Measurements from ENCODE around the gene SLC12A8. TPM values are rescaled to one million over a fixed set of nuclear protein-coding genes. Genes with fewer than 3 reads are reported as not detected.

Gene SLC12A8
- total and polyA plus RNA-seq, 2 of the 13 experiments (the other 11 are each of a cell fraction or from before 2014, with no cell fraction given): 0.44 to 0.71 TPM

GRCh38 chr3:125055331-125055912 is 157.1 kb downstream of the SLC12A8 start (continued):
- no peak for TF ChIP-seq ZNF33A (CRISPR knock-in tag; IDR thresholded peaks at IDR 0.05; ENCODE audit: borderline replicate concordance)

- peak overlapping the region; percentile 79 to 92 (median 82) for H3K4me3 ChIP-seq (replicated peaks in 1 of 3; ENCODE audit: insufficient read depth in 1 of 3, low read depth in 2 of 3, low read length in 3 of 3)
- peak; percentile 81 for ATAC-seq
- FAIRE-seq: peak; percentile 95
- DNase-seq (ENCODE audit: low spot score): peak; percentile 85
- H3K79me2 ChIP-seq (ENCODE audit: insufficient read depth, low read length): peaks cover 33% of the 10 kb centered on the region
- intact Hi-C loops (cut with micrococcal nuclease; ENCODE audit: unreplicated experiment) (loop anchor here (1.0 to 10.0 kb wide), 3 partner anchors 9 to 100 kb away; no protein-coding TSS in a partner anchor), in situ Hi-C loops (cut with HindIII; ENCODE audit: extremely low pct_ligation_motif_present, low pct_unique_long_range_greater_than_20kb) (loop anchor here (5.0 kb wide), 1 partner anchor 52 kb away; no protein-coding TSS in a partner anchor)
- peak overlapping the region; percentile 28 for H2AFZ ChIP-seq (ENCODE audit: low read length)
- 2% methylated on average over 17 of the region's 17 CpGs for WGBS (ENCODE audit: low lambda C conversion rate)
- CTCF ChIA-PET (ENCODE audit: low intra/inter-chr PET ratio, low total read pairs): no interaction called here
- peaks cover 18% of the 10 kb centered on the region for H4K20me1 ChIP-seq (ENCODE audit: insufficient read depth, low read length)
- H3K36me3 ChIP-seq (replicated peaks in 1 of 2; ENCODE audit: control insufficient read depth in 1 of 2, insufficient read depth in 2 of 2, low read length in 2 of 2): peaks cover 4 to 23% of the 10 kb centered on the region in 2 experiments; a peak in 4 of 5 replicates
- POLR2A ChIA-PET: interaction anchor here (0.6 to 3.1 kb wide), 4 partner anchors 8 to 527 kb away, joined by 3 to 25 read pairs (median 11); no protein-coding TSS in a partner anchor
- H3K27ac ChIP-seq (ENCODE audit: extremely low read length, insufficient read depth, low read length): peak overlapping the region; percentile 69
- H3K27me3 ChIP-seq (ENCODE audit: control insufficient read depth in 1 of 2, insufficient read depth in 2 of 2, low read length in 2 of 2): peaks cover 0 to 25% of the 10 kb centered on the region in 2 experiments; a peak in 4 of 5 replicates
- H3K4me2 ChIP-seq (ENCODE audit: low read depth, low read length): peak overlapping the region; percentile 95
- TSS peak; percentile 69 for BruUV-seq (replicated peaks)
- H3K9ac ChIP-seq (ENCODE audit: insufficient read depth, low read depth, low read length): peak overlapping the region; percentile 86
- H3K4me1 ChIP-seq (ENCODE audit: insufficient read depth, low read length): peaks cover 58% of the 10 kb centered on the region
- no peaks in the 10 kb centered on the region for H3K9me3 ChIP-seq (ENCODE audit: low read length)
- TF ChIP-seq PATZ1 (CRISPR knock-in tag; IDR thresholded peaks at IDR 0.05) (peak; percentile 14; the same call in 1 of the 2 replicates), POLR2A (IDR thresholded peaks at IDR 0.05; ENCODE audit: insufficient read depth in 1 of 2, low read depth in 2 of 2, low read length in 2 of 2) (peak in 1 of 2 experiments; percentile 74; a peak in 2 of 4 replicates), NR2F6 (IDR thresholded peaks at IDR 0.05) (no peak), NR2F6 (CRISPR knock-in tag; IDR thresholded peaks at IDR 0.05) (peak; percentile 44; the same call in 1 of the 2 replicates), MEIS1 (CRISPR knock-in tag; IDR thresholded peaks at IDR 0.05; ENCODE audit: borderline replicate concordance) (peak; percentile 53; the same call in 1 of the 2 replicates), HMG20A (CRISPR knock-in tag; IDR thresholded peaks at IDR 0.05; ENCODE audit: borderline replicate concordance) (peak; percentile 65; the same call in 1 of the 2 replicates), YEATS4 (CRISPR knock-in tag; IDR thresholded peaks at IDR 0.05; ENCODE audit: borderline replicate concordance) (0 out of 2 replicates have a peak, but pooled peaks have one; percentile 20), PHF8 (CRISPR knock-in tag; IDR thresholded peaks at IDR 0.05) (0 out of 2 replicates have a peak, but pooled peaks have one; percentile 24), FOSL2 (CRISPR knock-in tag; IDR thresholded peaks at IDR 0.05) (0 out of 2 replicates have a peak, but pooled peaks have one; percentile 14), ASH2L (IDR thresholded peaks at IDR 0.05; ENCODE audit: insufficient read length, low read depth, low read length) (peak; percentile 48), ZNF546 (CRISPR knock-in tag; conservative IDR thresholded peaks at IDR 0.05) (0 out of 2 replicates have a peak, but pooled peaks have one; percentile 1), ZNF746 (CRISPR knock-in tag; IDR thresholded peaks at IDR 0.05) (no peak), MNT (IDR thresholded peaks at IDR 0.05) (peak; percentile 55; the same call in 1 of the 2 replicates), MAFF (IDR thresholded peaks at IDR 0.05; ENCODE audit: low read depth, low read length) (peak; percentile 79), PBX3 (CRISPR knock-in tag; IDR thresholded peaks at IDR 0.05; ENCODE audit: borderline replicate concordance) (no peak)
These were observed 157.9 kb downstream of the SLC12A8 start for GRCh38 chr3:125054449-125055329.

Measured in HepG2 (cell line).